GM21576 (cell line): Measurements from ENCODE around the gene CCDC40.

Experiments
- ATAC-seq: cut with Tn5 transposase; IDR thresholded peaks from one replicate; pipeline ENCODE4 v1.9.1; 2021; ENCODE audit warnings: mild to moderate bottlenecking, moderate library complexity; ENCODE audit not compliant: unreplicated experiment

CCDC40 gene

GRCh38 chr17:80099291-80100034 lies 63.0 kb downstream of the CCDC40 start:
- no peak for ATAC-seq

- ATAC-seq, result no peak
Observed at GRCh38 chr17:80100035-80100323, 63.5 kb downstream of the CCDC40 start.

- ATAC-seq, result peak; percentile 60
Observed at GRCh38 chr17:80101011-80101945, 64.8 kb downstream of the CCDC40 start, which contains the start of gene GAA. TSS of gene GAA (plus strand) at chr17:80101581. CDS start at chr17:80104587, 3,006 bp downstream.

- ATAC-seq, result peak; percentile 6
Observed at GRCh38 chr17:80101946-80102663, 65.7 kb downstream of the CCDC40 start.

- ATAC-seq, result no peak
Observed at GRCh38 chr17:80102664-80103448, 66.4 kb downstream of the CCDC40 start.

GRCh38 chr17:80103449-80104085 lies 67.1 kb downstream of the CCDC40 start:
- ATAC-seq, result no peak

GRCh38 chr17:80104321-80104955 lies 68.0 kb downstream of the CCDC40 start:
- no peak for ATAC-seq

- no peak for ATAC-seq
Observed at GRCh38 chr17:80104956-80105375, 68.5 kb downstream of the CCDC40 start.

- no peak for ATAC-seq
Observed at GRCh38 chr17:80105762-80106161, 69.3 kb downstream of the CCDC40 start.

GRCh38 chr17:80106176-80106575 lies 69.7 kb downstream of the CCDC40 start:
- no peak for ATAC-seq

- ATAC-seq, result no peak
Observed at GRCh38 chr17:80106751-80107150, 70.3 kb downstream of the CCDC40 start.

- no peak for ATAC-seq
Observed at GRCh38 chr17:80107231-80108021, 71.0 kb downstream of the CCDC40 start.

- ATAC-seq, result no peak
Observed at GRCh38 chr17:80108036-80108971, 71.9 kb downstream of the CCDC40 start.

- no peak for ATAC-seq
Observed at GRCh38 chr17:80109066-80109660, 72.7 kb downstream of the CCDC40 start.

- ATAC-seq, result no peak
Observed at GRCh38 chr17:80109713-80110446, 73.4 kb downstream of the CCDC40 start.

- no peak for ATAC-seq
Observed at GRCh38 chr17:80110447-80110812, 74.0 kb downstream of the CCDC40 start.
